Astrocyte (in vitro differentiated cells and primary cell): ENCODE data around the gene ZNF71. TPM values are rescaled to one million over a fixed set of nuclear protein-coding genes. Genes with fewer than 3 reads are reported as not detected.

Source experiments
- DNase-seq: peaks from one replicate; pipeline ENCODE4 v3.0.0-alpha.2; 2010; ENCODE audit warnings: low read depth
- FAIRE-seq: peaks from 2 replicates; lab custom pipeline; 2011; peaks lifted over from hg19 to GRCh38; lab: Jason Lieb, UNC
- H2AFZ ChIP-seq: 2 replicates; pipeline ENCODE4 v1.6.0; 2012; ENCODE audit warnings: low read depth, low read length, inconsistent platforms
- H3K27ac ChIP-seq: 2 replicates; pipeline ENCODE4 v1.5.1; 2011; ENCODE audit warnings: low read depth, low read length, inconsistent platforms
- H3K27me3 ChIP-seq: 2 replicates; pipeline ENCODE4 v1.6.0; 2011; ENCODE audit warnings: low read length, inconsistent platforms; ENCODE audit not compliant: insufficient read depth
- H3K36me3 ChIP-seq: 2 replicates; pipeline ENCODE4 v1.5.1; 2011; ENCODE audit warnings: low read length, inconsistent platforms; ENCODE audit not compliant: insufficient read depth
- H3K4me1 ChIP-seq: 2 replicates; pipeline ENCODE4 v1.5.1; 2011; ENCODE audit warnings: low read length, inconsistent platforms; ENCODE audit not compliant: insufficient read depth
- H3K4me2 ChIP-seq: 2 replicates; pipeline ENCODE4 v1.6.0; 2012; ENCODE audit warnings: low read length, inconsistent platforms
- H3K4me3 ChIP-seq: 2 replicates; pipeline ENCODE4 v1.5.1; 2011; ENCODE audit warnings: low read depth, mild to moderate bottlenecking, low read length, inconsistent platforms; ENCODE audit not compliant: insufficient read depth
- H3K79me2 ChIP-seq: 2 replicates; pipeline ENCODE4 v1.6.0; 2012; ENCODE audit warnings: mild to moderate bottlenecking, low read length, inconsistent platforms; ENCODE audit not compliant: insufficient read depth
- H3K9ac ChIP-seq: 2 replicates; pipeline ENCODE4 v1.6.0; 2012; ENCODE audit warnings: mild to moderate bottlenecking, low read length, inconsistent platforms
- H3K9me3 ChIP-seq: 2 replicates; pipeline ENCODE4 v1.5.1; 2012; ENCODE audit warnings: low read depth, mild to moderate bottlenecking, low read length, inconsistent platforms; ENCODE audit not compliant: insufficient read depth
- H4K20me1 ChIP-seq: 2 replicates; pipeline ENCODE4 v1.6.0; 2012; ENCODE audit warnings: low read length, inconsistent platforms; ENCODE audit not compliant: insufficient read depth
- H3K27ac Mint-ChIP-seq: one replicate; pipeline ENCODE4 v1.8.0; 2021; ENCODE audit warnings: mild to moderate bottlenecking, mixed read lengths; ENCODE audit not compliant: unreplicated experiment
- H3K27me3 Mint-ChIP-seq: one replicate; pipeline ENCODE4 v1.8.0; 2021; ENCODE audit warnings: low read depth, mixed read lengths; ENCODE audit not compliant: unreplicated experiment
- H3K36me3 Mint-ChIP-seq: one replicate; pipeline ENCODE4 v1.8.0; 2021; ENCODE audit warnings: low read depth, mixed read lengths; ENCODE audit not compliant: unreplicated experiment
- H3K4me1 Mint-ChIP-seq: one replicate; pipeline ENCODE4 v1.8.0; 2021; ENCODE audit warnings: low read depth, mixed read lengths; ENCODE audit not compliant: unreplicated experiment
- H3K4me3 Mint-ChIP-seq: one replicate; pipeline ENCODE4 v1.8.0; 2021; ENCODE audit warnings: mild to moderate bottlenecking, moderate library complexity, mixed read lengths; ENCODE audit not compliant: unreplicated experiment
- H3K9me3 Mint-ChIP-seq: one replicate; pipeline ENCODE4 v1.8.0; 2021; ENCODE audit warnings: mild to moderate bottlenecking, mixed read lengths; ENCODE audit not compliant: unreplicated experiment
- EZH2 ChIP-seq: IDR thresholded peaks from 2 replicates; pipeline ENCODE4 v1.6.1; 2012; ENCODE audit warnings: mild to moderate bottlenecking, low read length, inconsistent platforms; ENCODE audit not compliant: insufficient read depth
- total RNA-seq: library from RNA; stranded (reverse); gene quantifications from 2 replicates; pipeline ENCODE4 v1.2.1, GENCODE V29; 2021
- TF ChIP-seq, protein P1 (sequence below): IDR thresholded peaks from 2 replicates; pipeline ENCODE4 v1.5.1; 2011; ENCODE audit warnings: low read depth, mild to moderate bottlenecking, inconsistent platforms, low read length, moderate library complexity; ENCODE audit not compliant: insufficient read depth

Gene ZNF71
- total RNA-seq, 1 donor from 2014 or later, result 12.2 TPM

DNA sequence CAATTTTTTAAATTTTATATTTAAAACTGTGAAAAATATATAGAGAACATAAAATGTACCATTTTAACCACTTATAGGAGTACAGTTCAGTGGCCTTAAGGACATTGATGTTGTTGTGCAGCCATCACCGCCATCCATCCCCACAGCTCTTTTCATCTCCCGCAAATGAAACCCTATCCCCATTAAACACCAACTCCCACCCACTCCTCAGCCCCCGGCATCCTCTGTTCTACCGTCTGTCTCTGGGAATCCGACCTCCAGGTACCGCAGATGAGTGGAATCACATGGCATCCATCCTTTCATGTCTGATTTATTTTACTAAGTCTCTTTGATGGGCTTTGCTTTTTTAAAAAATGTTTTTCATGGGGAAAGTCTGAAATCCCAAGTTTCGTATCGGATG lies 24.0 kb downstream of the ZNF71 start:
- H3K9me3 Mint-ChIP-seq, result peaks cover 35% of the 10 kb centered on the region
- H3K27me3 ChIP-seq, result no peaks in the 10 kb centered on the region
- H3K9ac ChIP-seq, result no peak overlapping the region
- FAIRE-seq (no peak), DNase-seq (no peak)
- H3K79me2 ChIP-seq, result peaks cover 19% of the 10 kb centered on the region
- no peaks in the 10 kb centered on the region for H3K27me3 Mint-ChIP-seq
- H3K4me1 Mint-ChIP-seq, result no peaks in the 10 kb centered on the region
- TF ChIP-seq, protein P1, sequence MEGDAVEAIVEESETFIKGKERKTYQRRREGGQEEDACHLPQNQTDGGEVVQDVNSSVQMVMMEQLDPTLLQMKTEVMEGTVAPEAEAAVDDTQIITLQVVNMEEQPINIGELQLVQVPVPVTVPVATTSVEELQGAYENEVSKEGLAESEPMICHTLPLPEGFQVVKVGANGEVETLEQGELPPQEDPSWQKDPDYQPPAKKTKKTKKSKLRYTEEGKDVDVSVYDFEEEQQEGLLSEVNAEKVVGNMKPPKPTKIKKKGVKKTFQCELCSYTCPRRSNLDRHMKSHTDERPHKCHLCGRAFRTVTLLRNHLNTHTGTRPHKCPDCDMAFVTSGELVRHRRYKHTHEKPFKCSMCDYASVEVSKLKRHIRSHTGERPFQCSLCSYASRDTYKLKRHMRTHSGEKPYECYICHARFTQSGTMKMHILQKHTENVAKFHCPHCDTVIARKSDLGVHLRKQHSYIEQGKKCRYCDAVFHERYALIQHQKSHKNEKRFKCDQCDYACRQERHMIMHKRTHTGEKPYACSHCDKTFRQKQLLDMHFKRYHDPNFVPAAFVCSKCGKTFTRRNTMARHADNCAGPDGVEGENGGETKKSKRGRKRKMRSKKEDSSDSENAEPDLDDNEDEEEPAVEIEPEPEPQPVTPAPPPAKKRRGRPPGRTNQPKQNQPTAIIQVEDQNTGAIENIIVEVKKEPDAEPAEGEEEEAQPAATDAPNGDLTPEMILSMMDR, result no peak
- H3K36me3 ChIP-seq, result peaks cover 7% of the 10 kb centered on the region
- peaks cover 64% of the 10 kb centered on the region for H3K36me3 Mint-ChIP-seq
- peaks cover 10% of the 10 kb centered on the region for H4K20me1 ChIP-seq
- H3K4me3 Mint-ChIP-seq, result no peak overlapping the region
- H3K4me2 ChIP-seq, result no peak overlapping the region
- no peak overlapping the region for H3K4me3 ChIP-seq
- H3K4me1 ChIP-seq, result no peaks in the 10 kb centered on the region
- H3K27ac Mint-ChIP-seq, result no peak overlapping the region
- H2AFZ ChIP-seq, result no peak overlapping the region
- no peak overlapping the region for H3K27ac ChIP-seq
- H3K9me3 ChIP-seq, result peaks cover 13% of the 10 kb centered on the region

DNA sequence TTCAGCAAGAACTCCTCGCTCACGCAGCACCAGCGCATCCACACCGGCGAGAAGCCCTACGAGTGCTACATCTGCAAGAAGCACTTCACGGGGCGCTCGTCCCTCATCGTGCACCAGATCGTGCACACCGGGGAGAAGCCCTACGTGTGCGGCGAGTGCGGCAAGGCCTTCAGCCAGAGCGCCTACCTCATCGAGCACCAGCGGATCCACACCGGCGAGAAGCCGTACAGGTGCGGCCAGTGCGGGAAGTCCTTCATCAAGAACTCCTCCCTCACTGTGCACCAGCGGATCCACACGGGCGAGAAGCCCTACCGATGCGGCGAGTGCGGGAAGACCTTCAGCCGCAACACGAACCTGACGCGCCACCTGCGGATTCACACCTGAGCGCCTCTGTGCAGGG lies 27.3 kb downstream of the ZNF71 start:
- Histone ChIP-seq H4K20me1 (peaks cover 5% of the 10 kb centered on the region), H3K4me2 (no peak overlapping the region), H3K4me1 (no peaks in the 10 kb centered on the region), H3K27me3 (no peaks in the 10 kb centered on the region), H3K36me3 (peaks cover 5% of the 10 kb centered on the region), H3K79me2 (peaks cover 4% of the 10 kb centered on the region), H3K9me3 (peaks cover 22% of the 10 kb centered on the region), H3K4me3 (no peak overlapping the region), H3K9ac (no peak overlapping the region), H3K27ac (no peak overlapping the region), H2AFZ (no peak overlapping the region)
- TF ChIP-seq, protein P1, result no peak
- TF ChIP-seq EZH2, result no peak
- Mint-ChIP-seq H3K27ac (no peak overlapping the region), H3K9me3 (peaks cover 35% of the 10 kb centered on the region), H3K36me3 (peaks cover 66% of the 10 kb centered on the region), H3K4me3 (no peak overlapping the region), H3K4me1 (no peaks in the 10 kb centered on the region), H3K27me3 (no peaks in the 10 kb centered on the region)
- no peak for FAIRE-seq
- DNase-seq, result no peak

DNA sequence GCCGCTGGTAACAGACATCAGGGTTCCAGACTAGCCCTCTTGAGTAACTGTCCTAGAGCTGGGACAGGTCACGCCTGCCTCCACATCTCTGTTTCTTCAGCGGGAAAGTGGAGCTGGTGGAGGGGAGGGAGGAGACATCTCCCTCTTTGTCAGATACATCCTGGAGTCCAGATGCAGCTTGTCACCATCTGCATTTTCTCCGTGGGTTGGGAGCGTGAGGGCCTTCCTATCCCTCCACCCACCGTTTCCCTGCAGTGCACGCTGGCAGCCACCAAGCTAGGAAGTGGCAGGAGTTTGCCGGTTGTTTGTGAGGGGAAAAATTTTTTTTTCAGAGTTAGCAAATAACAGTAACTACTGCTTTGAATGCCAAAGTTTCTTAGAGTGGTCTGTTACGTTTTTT lies 27.9 kb downstream of the ZNF71 start:
- FAIRE-seq (no peak), DNase-seq (no peak)
- H3K36me3 ChIP-seq, result peaks cover 5% of the 10 kb centered on the region
- Mint-ChIP-seq H3K27ac (no peak overlapping the region), H3K4me1 (no peaks in the 10 kb centered on the region), H3K9me3 (peaks cover 37% of the 10 kb centered on the region), H3K4me3 (no peak overlapping the region), H3K36me3 (peaks cover 62% of the 10 kb centered on the region), H3K27me3 (no peaks in the 10 kb centered on the region)
- no peak overlapping the region for H3K4me3 ChIP-seq
- H3K4me2 ChIP-seq, result no peak overlapping the region
- H4K20me1 ChIP-seq, result peaks cover 5% of the 10 kb centered on the region
- no peak overlapping the region for H3K27ac ChIP-seq
- peaks cover 22% of the 10 kb centered on the region for H3K9me3 ChIP-seq
- no peaks in the 10 kb centered on the region for H3K4me1 ChIP-seq
- H3K27me3 ChIP-seq, result no peaks in the 10 kb centered on the region
- H2AFZ ChIP-seq, result no peak overlapping the region
- H3K9ac ChIP-seq, result no peak overlapping the region
- no peaks in the 10 kb centered on the region for H3K79me2 ChIP-seq
- TF ChIP-seq, protein P1, result no peak
- TF ChIP-seq EZH2, result no peak
